T-cell (primary cell): ENCODE data around the gene SERPINH1. TPM values are rescaled to one million over a fixed set of nuclear protein-coding genes. Genes with fewer than 3 reads are reported as not detected.

Experiments
- ATAC-seq, 4 experiments: fragments of 200-7000 bp in 3 of 4; fragments of 150-1000 bp in 1 of 4; cut with Tn5 transposase; replicated peaks in 1 of 4; 1 replicate in 3 of 4; 2 replicates in 1 of 4; pipeline ENCODE4 v1.10.0; 2021; ENCODE audit warnings: moderate library complexity in 3 of 4, mild to moderate bottlenecking in 2 of 4, moderate number of reproducible peaks in 1 of 4
- CTCF ChIA-PET, 2 donors: fragments of 300-600 bp; sonication (Branson Sonifier 250); formaldehyde crosslinking; loops; one replicate each; lab custom pipeline; 2022; ENCODE audit warnings: antibody characterized with exemption in 2 of 2; lab: Charles Lee
- POLR2A ChIA-PET, 2 donors: fragments of 300-600 bp; sonication (Branson Sonifier 250); formaldehyde crosslinking; loops; one replicate each; lab custom pipeline; 2022; ENCODE audit warnings: antibody characterized with exemption in 2 of 2; lab: Charles Lee
- DNase-seq, 35 experiments: peaks; one replicate each; pipeline versions ENCODE4 v3.0.0 to v3.0.0-alpha.2; 2013 to 2023
- H3K27ac ChIP-seq: one replicate; pipeline ENCODE4 v1.5.1; 2013; ENCODE audit warnings: low read length
- H3K27me3 ChIP-seq, 2 experiments: replicated peaks in 1 of 2; 1 replicate in 1 of 2; 2 replicates in 1 of 2; pipeline versions ENCODE4 v1.6.1 to v1.7.0; 2013; ENCODE audit warnings: low read length in 1 of 2, mixed read lengths in 1 of 2; ENCODE audit not compliant: control insufficient read depth in 2 of 2, insufficient read depth in 2 of 2; ENCODE audit errors: extremely low read depth in 1 of 2
- H3K36me3 ChIP-seq, 2 donors: 1 replicate in 1 of 2; 2 replicates in 1 of 2; pipeline versions ENCODE4 v1.6.1 to v1.7.0; 2013; ENCODE audit warnings: low read length in 1 of 2; ENCODE audit not compliant: control insufficient read depth in 2 of 2, insufficient read depth in 1 of 2; ENCODE audit errors: extremely low read depth in 1 of 2
- H3K4me1 ChIP-seq, 2 experiments: 1 replicate in 1 of 2; 2 replicates in 1 of 2; pipeline versions ENCODE4 v1.6.1 to v1.7.0; 2013; ENCODE audit warnings: low read length in 2 of 2, mixed read lengths in 1 of 2; ENCODE audit not compliant: insufficient read depth in 2 of 2, control insufficient read depth in 1 of 2; ENCODE audit errors: extremely low read depth in 1 of 2
- H3K4me3 ChIP-seq, 2 donors: 1 replicate in 1 of 2; 2 replicates in 1 of 2; pipeline versions ENCODE4 v1.5.1 to v1.7.0; 2013; ENCODE audit warnings: mild to moderate bottlenecking in 2 of 2, low read length in 1 of 2, moderate library complexity in 1 of 2; ENCODE audit not compliant: control insufficient read depth in 1 of 2; ENCODE audit errors: extremely low read depth in 1 of 2
- H3K9me3 ChIP-seq: 2 replicates; pipeline ENCODE4 v1.7.0; 2013
- H3K27ac Mint-ChIP-seq, 2 donors: one replicate each; pipeline ENCODE4 v1.8.0; 2020 to 2021; ENCODE audit warnings: mild to moderate bottlenecking in 2 of 2, mixed read lengths in 2 of 2
- H3K27me3 Mint-ChIP-seq, 2 donors: one replicate each; pipeline ENCODE4 v1.8.0; 2021 to 2022; ENCODE audit warnings: mixed read lengths in 2 of 2
- H3K36me3 Mint-ChIP-seq: one replicate; pipeline ENCODE4 v1.8.0; 2021; ENCODE audit warnings: mixed read lengths
- H3K4me1 Mint-ChIP-seq, 3 donors: one replicate each; pipeline ENCODE4 v1.8.0; 2020 to 2022; ENCODE audit warnings: mixed read lengths in 3 of 3, mild to moderate bottlenecking in 1 of 3
- H3K4me3 Mint-ChIP-seq, 3 donors: one replicate each; pipeline ENCODE4 v1.8.0; 2020 to 2022; ENCODE audit warnings: mild to moderate bottlenecking in 3 of 3, mixed read lengths in 3 of 3, moderate library complexity in 3 of 3
- H3K9me3 Mint-ChIP-seq, 3 donors: one replicate each; pipeline ENCODE4 v1.8.0; 2020 to 2022; ENCODE audit warnings: mixed read lengths in 3 of 3
- WGBS: methylation state at CpG from one replicate; pipeline ENCODE4 v1.1.5; 2013; ENCODE audit warnings: missing lambda C conversion rate; ENCODE audit not compliant: insufficient coverage; 5-methylcytosine and 5-hydroxymethylcytosine counted together
- total RNA-seq, 35 experiments: library from RNA in 6 of 35; stranded (reverse) in 6 of 35; fragments of 120-200 nt in 1 of 35; gene quantifications; one replicate each; pipeline versions ENCODE4 v1.2.1 to v1.2.4 and lab custom pipeline; 2013 to 2026

The SERPINH1 gene
- total RNA-seq, 5 donors from 2014 or later (not counting 1 experiment from before 2014, with no cell fraction given): 5.2 to 16.4 (median 13.9) TPM

- Histone ChIP-seq H3K36me3 (no peaks in the 10 kb centered on the region), H3K4me3 (no peak overlapping the region), H3K9me3 (no peaks in the 10 kb centered on the region), H3K27me3 (peaks cover 0 to 5% of the 10 kb centered on the region in 2 experiments), H3K27ac (no peak overlapping the region), H3K4me1 (peaks cover 0 to 11% of the 10 kb centered on the region in 2 experiments)
- ChIA-PET CTCF (interaction anchor here in 1 of 2 donors (0.7 kb wide), 1 partner anchor 373 kb away, joined by 3 read pairs; no protein-coding TSS in a partner anchor), POLR2A (no interaction called here)
- WGBS: 50% methylated on average over 2 of the region's 2 CpGs
- Mint-ChIP-seq H3K4me1 (peaks cover 10 to 15% (median 14%) of the 10 kb centered on the region in 3 donors), H3K27ac (no peak overlapping the region), H3K9me3 (no peaks in the 10 kb centered on the region), H3K36me3 (no peaks in the 10 kb centered on the region), H3K27me3 (peaks cover 5 to 9% of the 10 kb centered on the region in 2 donors), H3K4me3 (no peak overlapping the region)
- DNase-seq: no peak
- ATAC-seq: no peak
Observed at GRCh38 chr11:75595429-75595828, 33.4 kb downstream of the SERPINH1 start.

- no peak overlapping the region for H3K27ac ChIP-seq
- Mint-ChIP-seq H3K9me3 (no peaks in the 10 kb centered on the region), H3K4me1 (peaks cover 10 to 14% (median 13%) of the 10 kb centered on the region in 3 donors), H3K27ac (no peak overlapping the region), H3K27me3 (peaks cover 5 to 9% of the 10 kb centered on the region in 2 donors), H3K36me3 (no peaks in the 10 kb centered on the region), H3K4me3 (no peak overlapping the region)
- no peaks in the 10 kb centered on the region for H3K9me3 ChIP-seq
- no peaks in the 10 kb centered on the region for H3K36me3 ChIP-seq
- 63% methylated on average over 1 of the region's 4 CpGs for WGBS
- ChIA-PET CTCF (no interaction called here), POLR2A (no interaction called here)
- DNase-seq (no peak), ATAC-seq (no peak)
- peaks cover 0 to 10% of the 10 kb centered on the region in 2 experiments for H3K4me1 ChIP-seq
- peaks cover 0 to 9% of the 10 kb centered on the region in 2 experiments for H3K27me3 ChIP-seq
- no peak overlapping the region for H3K4me3 ChIP-seq
Observed at GRCh38 chr11:75596914-75597313, 34.9 kb downstream of the SERPINH1 start.

- Histone ChIP-seq H3K36me3 (no peaks in the 10 kb centered on the region), H3K27me3 (peaks cover 0 to 12% of the 10 kb centered on the region in 2 experiments), H3K4me1 (peaks cover 0 to 3% of the 10 kb centered on the region in 2 experiments), H3K4me3 (no peak overlapping the region), H3K9me3 (no peaks in the 10 kb centered on the region), H3K27ac (no peak overlapping the region)
- ChIA-PET POLR2A (no interaction called here), CTCF (interaction anchor here in 1 of 2 donors (0.6 kb wide), 1 partner anchor 172 kb away, joined by 5 read pairs; no protein-coding TSS in a partner anchor)
- ATAC-seq: no peak
- H3K27me3 Mint-ChIP-seq: peaks cover 5 to 9% of the 10 kb centered on the region in 2 donors
- DNase-seq: no peak
- no peaks in the 10 kb centered on the region for H3K9me3 Mint-ChIP-seq
- no peaks in the 10 kb centered on the region for H3K36me3 Mint-ChIP-seq
- peaks cover 4 to 6% (median 6%) of the 10 kb centered on the region in 3 donors for H3K4me1 Mint-ChIP-seq
- 79% methylated on average over 3 of the region's 4 CpGs for WGBS
- H3K4me3 Mint-ChIP-seq: no peak overlapping the region
- H3K27ac Mint-ChIP-seq: no peak overlapping the region
Observed at GRCh38 chr11:75597636-75598035, 35.6 kb downstream of the SERPINH1 start.

- Histone ChIP-seq H3K4me1 (no peaks in the 10 kb centered on the region), H3K27me3 (peaks cover 0 to 15% of the 10 kb centered on the region in 2 experiments), H3K36me3 (no peaks in the 10 kb centered on the region), H3K4me3 (no peak overlapping the region), H3K27ac (no peak overlapping the region), H3K9me3 (no peaks in the 10 kb centered on the region)
- DNase-seq: no peak
- no peak overlapping the region for H3K27ac Mint-ChIP-seq
- POLR2A ChIA-PET: no interaction called here
- H3K36me3 Mint-ChIP-seq: no peaks in the 10 kb centered on the region
- no peak overlapping the region for H3K4me3 Mint-ChIP-seq
- peaks cover 0 to under 1% (median 0%) of the 10 kb centered on the region in 3 donors for H3K4me1 Mint-ChIP-seq
- H3K27me3 Mint-ChIP-seq: peaks cover 6 to 12% of the 10 kb centered on the region in 2 donors
- no peak for ATAC-seq
- no peaks in the 10 kb centered on the region for H3K9me3 Mint-ChIP-seq
- CTCF ChIA-PET: interaction anchor here in 1 of 2 donors (0.6 kb wide), 1 partner anchor 173 kb away, joined by 5 read pairs; no protein-coding TSS in a partner anchor
Observed at GRCh38 chr11:75598264-75598663, 36.2 kb downstream of the SERPINH1 start.

- Mint-ChIP-seq H3K27me3 (peaks cover 6 to 12% of the 10 kb centered on the region in 2 donors), H3K4me3 (no peak overlapping the region), H3K4me1 (no peaks in the 10 kb centered on the region), H3K9me3 (no peaks in the 10 kb centered on the region), H3K36me3 (no peaks in the 10 kb centered on the region), H3K27ac (no peak overlapping the region)
- H3K4me1 ChIP-seq: no peaks in the 10 kb centered on the region
- H3K27me3 ChIP-seq: peaks cover 0 to 17% of the 10 kb centered on the region in 2 experiments
- ChIA-PET CTCF (no interaction called here), POLR2A (no interaction called here)
- no peaks in the 10 kb centered on the region for H3K36me3 ChIP-seq
- no peaks in the 10 kb centered on the region for H3K9me3 ChIP-seq
- ATAC-seq (no peak), DNase-seq (no peak)
- no peak overlapping the region for H3K4me3 ChIP-seq
- WGBS: 51% methylated on average over 7 of the region's 7 CpGs
- H3K27ac ChIP-seq: no peak overlapping the region
Observed at GRCh38 chr11:75598900-75599299, 36.8 kb downstream of the SERPINH1 start.

- Histone ChIP-seq H3K27me3 (peaks cover 0 to 23% of the 10 kb centered on the region in 2 experiments), H3K4me3 (no peak overlapping the region), H3K27ac (no peak overlapping the region), H3K36me3 (no peaks in the 10 kb centered on the region), H3K9me3 (no peaks in the 10 kb centered on the region), H3K4me1 (no peaks in the 10 kb centered on the region)
- WGBS: 100% methylated on average over 1 of the region's 3 CpGs
- ATAC-seq (no peak), DNase-seq (no peak)
- H3K9me3 Mint-ChIP-seq: no peaks in the 10 kb centered on the region
- ChIA-PET POLR2A (no interaction called here), CTCF (no interaction called here)
- no peaks in the 10 kb centered on the region for H3K36me3 Mint-ChIP-seq
- no peaks in the 10 kb centered on the region for H3K4me1 Mint-ChIP-seq
- H3K27me3 Mint-ChIP-seq: peaks cover 6 to 23% of the 10 kb centered on the region in 2 donors
- H3K4me3 Mint-ChIP-seq: no peak overlapping the region
- no peak overlapping the region for H3K27ac Mint-ChIP-seq
Observed at GRCh38 chr11:75600356-75600755, 38.3 kb downstream of the SERPINH1 start.
